IMR-90 (cell line): Measurements from ENCODE around the gene DRC3. TPM values are rescaled to one million over a fixed set of nuclear protein-coding genes. Genes with fewer than 3 reads are reported as not detected.
A peak's percentile ranks its signal among the peaks of the same experiment; 100 is the strongest.

ENCODE experiments used
- ATAC-seq: fragments of 200-7000 bp; cut with Tn5 transposase; 2 replicates; pipeline ENCODE4 v1.9.1; 2020; ENCODE audit warnings: low read depth, mild to moderate bottlenecking, moderate library complexity
- BruUV-seq: library from RNA; stranded (reverse); fragments of 400-500 nt; replicated peaks from 2 replicates; lab custom pipeline; 2021; lab: Mats Ljungman, UMichigan
- CTCF ChIA-PET: fragments of 300-600 bp; formaldehyde crosslinking; extraction: SDS; loops from one replicate; lab custom pipeline; 2021; ENCODE audit warnings: antibody characterized with exemption; lab: Yijun Ruan, JAX
- POLR2A ChIA-PET: fragments of 300-600 bp; sonication (Branson Sonifier 250); formaldehyde crosslinking; loops from one replicate; lab custom pipeline; 2022; ENCODE audit warnings: antibody characterized with exemption; ENCODE audit not compliant: unreplicated experiment; lab: Charles Lee
- DNase-seq: peaks from one replicate; pipeline ENCODE4 v3.0.0; 2013
- H2AFZ ChIP-seq: replicated peaks from 2 replicates; pipeline ENCODE3; 2013; ENCODE audit warnings: low read length, mild to moderate bottlenecking; ENCODE audit not compliant: poor library complexity
- H2AK5ac ChIP-seq: 2 replicates; pipeline ENCODE4 v1.6.1; 2013; ENCODE audit warnings: low read depth, low read length, inconsistent platforms
- H2AK9ac ChIP-seq: replicated peaks from 2 replicates; pipeline ENCODE3; 2013; ENCODE audit warnings: mild to moderate bottlenecking, low read depth, low read length, moderate library complexity; ENCODE audit not compliant: poor library complexity
- H2BK120ac ChIP-seq: 2 replicates; pipeline ENCODE4 v1.6.1; 2013; ENCODE audit warnings: low read depth, low read length, inconsistent platforms
- H2BK15ac ChIP-seq: 3 replicates; pipeline ENCODE4 v1.6.1; 2013; ENCODE audit warnings: low read depth, low read length, inconsistent platforms
- H2BK20ac ChIP-seq: 2 replicates; pipeline ENCODE4 v1.6.1; 2013; ENCODE audit warnings: low read depth, mild to moderate bottlenecking, inconsistent platforms, low read length, moderate library complexity
- H2BK5ac ChIP-seq: 2 replicates; pipeline ENCODE4 v1.6.1; 2013; ENCODE audit warnings: mild to moderate bottlenecking, low read depth, low read length, inconsistent platforms; ENCODE audit not compliant: poor library complexity, severe bottlenecking
- H3K14ac ChIP-seq: replicated peaks from 2 replicates; pipeline ENCODE4 v1.6.1; 2013; ENCODE audit warnings: low read depth, low read length, inconsistent platforms
- H3K18ac ChIP-seq: 2 replicates; pipeline ENCODE4 v1.6.1; 2013; ENCODE audit warnings: low read depth, low read length, control low read depth
- H3K23ac ChIP-seq: 2 replicates; pipeline ENCODE4 v1.6.1; 2013; ENCODE audit warnings: low read depth, low read length, inconsistent platforms
- H3K27ac ChIP-seq: 2 replicates; pipeline ENCODE4 v1.5.1; 2013; ENCODE audit warnings: mild to moderate bottlenecking, control low read depth, low read length; ENCODE audit not compliant: insufficient read depth
- H3K27me3 ChIP-seq: 2 replicates; pipeline ENCODE4 v1.6.1; 2013; ENCODE audit warnings: low read length; ENCODE audit not compliant: control insufficient read depth, insufficient read depth
- H3K36me3 ChIP-seq: 2 replicates; pipeline ENCODE4 v1.6.1; 2013; ENCODE audit warnings: low read length, mixed read lengths; ENCODE audit not compliant: control insufficient read depth, insufficient read depth
- H3K4ac ChIP-seq: 2 replicates; pipeline ENCODE4 v1.6.1; 2013; ENCODE audit warnings: low read depth, low read length, inconsistent platforms
- H3K4me1 ChIP-seq: 2 replicates; pipeline ENCODE4 v1.6.1; 2013; ENCODE audit warnings: low read length, mixed read lengths; ENCODE audit not compliant: control insufficient read depth, insufficient read depth
- H3K4me2 ChIP-seq: 2 replicates; pipeline ENCODE4 v1.6.1; 2013; ENCODE audit warnings: low read depth, mild to moderate bottlenecking, control low read depth, low read length, moderate library complexity
- H3K4me3 ChIP-seq: 2 replicates; pipeline ENCODE4 v1.5.1; 2013; ENCODE audit warnings: low read depth, mild to moderate bottlenecking, control low read depth, low read length, moderate library complexity; ENCODE audit not compliant: insufficient read depth
- H3K56ac ChIP-seq: 2 replicates; pipeline ENCODE4 v1.6.1; 2013; ENCODE audit warnings: low read length, inconsistent platforms; ENCODE audit not compliant: insufficient read depth; ENCODE audit errors: extremely low read depth
- H3K79me1 ChIP-seq, 2 experiments: 2 replicates each; pipeline ENCODE4 v1.6.1; 2013; ENCODE audit warnings: low read length in 2 of 2, inconsistent platforms in 1 of 2, low read depth in 1 of 2
- H3K9ac ChIP-seq: 2 replicates; pipeline ENCODE4 v1.6.1; 2013; ENCODE audit warnings: low read depth, low read length, control low read depth
- H3K9me1 ChIP-seq: 2 replicates; pipeline ENCODE4 v1.6.1; 2013; ENCODE audit warnings: low read length, inconsistent platforms; ENCODE audit not compliant: insufficient read depth
- H3K9me3 ChIP-seq: 2 replicates; pipeline ENCODE4 v1.6.1; 2013; ENCODE audit warnings: low read length; ENCODE audit not compliant: control insufficient read depth, insufficient read depth
- H4K20me1 ChIP-seq: 2 replicates; pipeline ENCODE4 v1.6.1; 2013; ENCODE audit warnings: low read length, inconsistent platforms; ENCODE audit not compliant: insufficient read depth
- H4K5ac ChIP-seq: 2 replicates; pipeline ENCODE4 v1.6.1; 2013; ENCODE audit warnings: mild to moderate bottlenecking, low read depth, low read length, control low read depth
- H4K8ac ChIP-seq, 2 experiments: 2 replicates each; pipeline ENCODE4 v1.6.1; 2013; ENCODE audit warnings: low read depth in 2 of 2, low read length in 2 of 2, control low read depth in 1 of 2, inconsistent platforms in 1 of 2
- H4K91ac ChIP-seq: 2 replicates; pipeline ENCODE4 v1.6.1; 2013; ENCODE audit warnings: low read depth, low read length, inconsistent platforms; ENCODE audit not compliant: insufficient read depth
- CEBPB ChIP-seq: IDR thresholded peaks from 2 replicates; pipeline ENCODE4 v1.6.1; 2012; ENCODE audit warnings: low read depth, low read length, improper control_type of control experiment
- CHD1 ChIP-seq: IDR thresholded peaks from 2 replicates; pipeline ENCODE4 v1.6.1; 2012; ENCODE audit warnings: low read depth, low read length, improper control_type of control experiment
- MAFK ChIP-seq: IDR thresholded peaks from 2 replicates; pipeline ENCODE4 v1.6.1; 2012; ENCODE audit warnings: low read depth, low read length, improper control_type of control experiment
- MAZ ChIP-seq: IDR thresholded peaks from 2 replicates; pipeline ENCODE4 v1.6.1; 2012; ENCODE audit warnings: low read depth, mild to moderate bottlenecking, low read length, improper control_type of control experiment, moderate library complexity, borderline replicate concordance
- POLR2A ChIP-seq: IDR thresholded peaks from 2 replicates; pipeline ENCODE4 v1.6.1; 2012; ENCODE audit warnings: mild to moderate bottlenecking, low read depth, low read length
- RCOR1 ChIP-seq: IDR thresholded peaks from 2 replicates; pipeline ENCODE4 v1.6.1; 2012; ENCODE audit warnings: mild to moderate bottlenecking, low read length, improper control_type of control experiment; ENCODE audit not compliant: insufficient replicate concordance
- RFX5 ChIP-seq: IDR thresholded peaks from 2 replicates; pipeline ENCODE4 v1.8.0; 2012; ENCODE audit warnings: low read depth, mild to moderate bottlenecking, low read length, moderate library complexity
- SMC3 ChIP-seq: fragments of 150-350 bp; IDR thresholded peaks from 2 replicates; pipeline ENCODE4 v1.6.1; 2016; ENCODE audit warnings: low read depth, mild to moderate bottlenecking, antibody characterized with exemption, low read length, moderate library complexity
- WGBS, 2 experiments: methylation state at CpG; one replicate each; pipeline versions ENCODE4 v1.1.5 to v1.1.7; 2013; ENCODE audit warnings: missing lambda C conversion rate in 2 of 2; ENCODE audit not compliant: insufficient read length in 1 of 2; ENCODE audit errors: extremely low coverage in 2 of 2; 5-methylcytosine and 5-hydroxymethylcytosine counted together
- dilution Hi-C: fragments of 300-500 bp; cut with HindIII; formaldehyde crosslinking; loops from one replicate; pipeline ENCODE4 v1.14.3; 2018; ENCODE audit warnings: low sequenced_read_pairs; ENCODE audit not compliant: unreplicated experiment
- in situ Hi-C: fragments of 300-500 bp; cut with MboI; formaldehyde crosslinking; loops from 3 replicates; pipeline ENCODE4 v1.14.3; 2019; ENCODE audit warnings: low sequenced_read_pairs, inconsistent platforms, mixed read lengths
- intact Hi-C: fragments of 100-400 bp; cut with micrococcal nuclease; formaldehyde crosslinking; loops from 2 replicates; pipeline ENCODE4 v1.10.0; 2022
- polyA plus RNA-seq, 3 experiments: library from polyadenylated mRNA; depleted of rRNA; stranded (reverse); fragments of >200 nt; gene quantifications; 2 replicates each; pipeline ENCODE4 v1.2.3, GENCODE V29; 2012; ENCODE audit warnings: low replicate concordance in 1 of 3
- total RNA-seq: library from RNA; depleted of rRNA; stranded (reverse); fragments of >200 nt; gene quantifications from 2 replicates; pipeline ENCODE4 v1.2.3, GENCODE V29; 2012
- TF ChIP-seq, protein P1 (sequence below): fragments of 150-350 bp; IDR thresholded peaks from 2 replicates; pipeline ENCODE4 v1.6.1; 2016; ENCODE audit warnings: low read depth, mild to moderate bottlenecking, low read length, moderate library complexity, borderline replicate concordance

DRC3 gene
- total and polyA plus RNA-seq, 2 of the 4 experiments (the other 2 are of a cell fraction) = 0.55 to 0.72 TPM

DNA sequence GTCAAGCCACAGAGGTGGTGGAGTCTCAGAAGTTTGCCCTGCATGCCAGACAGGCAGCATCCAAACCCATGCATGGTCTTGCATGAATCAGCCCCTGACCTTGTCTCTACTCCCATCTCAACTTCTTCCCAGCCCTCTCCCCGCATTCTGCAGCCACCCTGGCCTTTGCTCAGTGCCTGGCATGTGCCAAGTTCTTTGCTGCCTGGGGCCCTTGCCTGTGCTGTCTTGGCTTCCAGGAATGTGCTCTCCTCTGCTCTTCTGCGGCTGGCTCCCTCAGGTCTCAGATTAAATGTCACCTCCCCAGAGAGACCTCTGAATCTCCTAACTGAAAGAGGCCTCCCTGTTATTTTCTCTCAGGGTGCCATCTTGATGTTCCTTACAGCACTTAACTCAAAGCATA, 17.6 kb downstream of the DRC3 start:
- Histone ChIP-seq H2BK5ac (peak overlapping the region; percentile 16), H2BK15ac (no peak overlapping the region), H3K79me1 (no peaks in the 10 kb centered on the region), H3K23ac (no peak overlapping the region), H2BK20ac (no peak overlapping the region), H3K4ac (peak overlapping the region; percentile 48; the same call in 1 of the 2 replicates), H2AK9ac (no peak overlapping the region), H3K4me2 (no peak overlapping the region), H3K4me1 (peaks cover 8% of the 10 kb centered on the region; the same call in 1 of the 2 replicates), H4K20me1 (no peaks in the 10 kb centered on the region), H3K27me3 (no peaks in the 10 kb centered on the region), H2AFZ (peak overlapping the region; percentile 5), H2AK5ac (peak overlapping the region; percentile 67), H3K27ac (no peak overlapping the region), H3K18ac (no peak overlapping the region), H4K5ac (no peak overlapping the region), H3K9ac (no peak overlapping the region), H4K91ac (no peak overlapping the region), H3K14ac (no peak overlapping the region), H2BK120ac (no peak overlapping the region), H3K36me3 (no peaks in the 10 kb centered on the region), H3K4me3 (no peak overlapping the region), H3K9me1 (peaks cover 2% of the 10 kb centered on the region), H3K9me3 (no peaks in the 10 kb centered on the region), H3K56ac (no peak overlapping the region), H4K8ac (no peak overlapping the region)
- intact Hi-C loops (loop anchor here (5.0 kb wide), 1 partner anchor 37 kb away; no protein-coding TSS in a partner anchor), dilution Hi-C loops (no loop called here), in situ Hi-C loops (no loop called here)
- TF ChIP-seq CEBPB (no peak), CHD1 (no peak), SMC3 (no peak), MAFK (no peak), MAZ (no peak), RCOR1 (no peak), POLR2A (no peak), RFX5 (no peak)
- TF ChIP-seq, protein P1, sequence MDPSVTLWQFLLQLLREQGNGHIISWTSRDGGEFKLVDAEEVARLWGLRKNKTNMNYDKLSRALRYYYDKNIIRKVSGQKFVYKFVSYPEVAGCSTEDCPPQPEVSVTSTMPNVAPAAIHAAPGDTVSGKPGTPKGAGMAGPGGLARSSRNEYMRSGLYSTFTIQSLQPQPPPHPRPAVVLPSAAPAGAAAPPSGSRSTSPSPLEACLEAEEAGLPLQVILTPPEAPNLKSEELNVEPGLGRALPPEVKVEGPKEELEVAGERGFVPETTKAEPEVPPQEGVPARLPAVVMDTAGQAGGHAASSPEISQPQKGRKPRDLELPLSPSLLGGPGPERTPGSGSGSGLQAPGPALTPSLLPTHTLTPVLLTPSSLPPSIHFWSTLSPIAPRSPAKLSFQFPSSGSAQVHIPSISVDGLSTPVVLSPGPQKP = no peak
- ATAC-seq (no peak), DNase-seq (no peak)
- BruUV-seq = no TSS peak
- WGBS, 2 experiments = no CpG with 5 or more reads among the region's 2 CpGs
- CTCF ChIA-PET = no interaction called here
- POLR2A ChIA-PET = no interaction called here
